Ascending aorta (tissue), 2 donors: ENCODE results near the gene CMIP. TPM values are rescaled to one million over a fixed set of nuclear protein-coding genes. Genes with fewer than 3 reads are reported as not detected.
"Not testable (repeated sequence)": the region's sequence is repeated elsewhere in the genome, so short reads cannot be mapped to it uniquely, and the experiment has no call there.

Experiments used
- DNase-seq, 2 donors: peaks; one replicate each; pipeline ENCODE4 v3.0.0-alpha.2; 2019; ENCODE audit warnings: low spot score in 2 of 2
- H3K27ac ChIP-seq, 2 donors: fragments of 200-600 bp; sonication (generic); one replicate each; pipeline ENCODE4 v1.5.1; 2016 to 2017; ENCODE audit warnings: mild to moderate bottlenecking in 1 of 2
- H3K27me3 ChIP-seq: fragments of 200-600 bp; sonication (generic); one replicate; pipeline ENCODE4 v1.5.1; 2017
- H3K36me3 ChIP-seq, 2 donors: fragments of 200-600 bp; sonication (generic); one replicate each; pipeline ENCODE4 v1.5.1; 2016
- H3K4me1 ChIP-seq, 2 donors: fragments of 200-600 bp; sonication (generic); one replicate each; pipeline ENCODE4 v1.5.1; 2016 to 2017; ENCODE audit warnings: mild to moderate bottlenecking in 1 of 2
- H3K4me3 ChIP-seq, 2 donors: fragments of 200-600 bp; sonication (generic); one replicate each; pipeline ENCODE4 v1.5.1; 2016 to 2017; ENCODE audit warnings: mild to moderate bottlenecking in 1 of 2
- H3K9me3 ChIP-seq, 2 donors: fragments of 200-600 bp; sonication (generic); one replicate each; pipeline ENCODE4 v1.5.1; 2016
- CTCF ChIP-seq, 3 experiments: fragments of 200-600 bp in 2 of 3; fragments of 450-650 bp in 1 of 3; sonication (generic) in 2 of 3; IDR thresholded peaks; one replicate each; pipeline ENCODE4 v1.5.1; 2016 to 2019; ENCODE audit warnings: antibody characterized with exemption in 3 of 3, mild to moderate bottlenecking in 1 of 3, moderate library complexity in 1 of 3
- intact Hi-C: fragments of 100-400 bp; cut with DNase I; formaldehyde crosslinking; loops from one replicate; pipeline ENCODE4 v1.15.1; 2023
- total RNA-seq: library from RNA; depleted of rRNA; stranded (reverse); fragments of >200 nt; gene quantifications from one replicate; pipeline ENCODE4 v1.1.0, GENCODE V29; 2016

The CMIP gene
- total RNA-seq, 1 donor from 2014 or later = 110 TPM

DNA sequence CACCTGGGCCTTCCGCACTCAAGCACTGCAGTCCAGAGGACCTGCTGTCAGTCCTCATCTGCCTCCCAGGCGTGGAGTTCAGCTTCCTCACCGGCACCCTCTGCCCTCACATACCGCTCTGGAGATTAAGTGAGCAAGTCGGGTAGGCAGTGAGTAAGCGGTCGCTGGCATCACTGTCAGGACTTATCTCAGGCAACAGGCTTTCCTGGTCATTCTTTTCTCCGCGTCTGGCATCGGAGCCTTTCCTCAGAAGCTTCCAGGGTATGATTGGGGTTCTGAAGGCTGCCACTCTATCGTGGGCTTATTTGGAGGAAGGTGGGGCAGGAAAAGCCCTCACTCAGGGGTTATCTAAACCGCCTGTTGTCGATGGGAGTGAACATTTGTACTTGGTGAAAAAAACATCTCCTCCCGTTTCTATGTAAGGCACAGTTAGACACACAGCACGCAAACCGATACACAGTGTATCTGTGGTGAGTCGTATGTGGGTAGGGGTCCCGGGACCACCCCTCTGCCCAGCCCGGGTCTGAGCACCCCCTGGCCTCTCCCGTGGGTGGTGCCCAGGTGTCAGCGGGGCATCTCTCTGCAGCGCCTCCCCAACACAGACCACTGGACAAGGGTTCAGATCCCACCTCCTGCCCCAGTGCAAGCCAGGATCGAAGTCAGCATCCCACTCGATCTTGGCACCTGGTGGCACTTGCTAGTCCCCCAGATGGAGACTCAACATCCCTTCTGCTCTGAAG, 242.0 kb downstream of the CMIP start:
- Histone ChIP-seq H3K4me1 (no peaks in the 10 kb centered on the region), H3K4me3 (no peak overlapping the region), H3K9me3 (no peaks in the 10 kb centered on the region), H3K27me3 (no peaks in the 10 kb centered on the region), H3K27ac (no peak overlapping the region), H3K36me3 (no peaks in the 10 kb centered on the region)
- DNase-seq = no peak
- intact Hi-C loops = no loop called here
- no peak for TF ChIP-seq CTCF (IDR thresholded peaks at IDR 0.05)

- H3K27ac ChIP-seq = no peak overlapping the region
- intact Hi-C loops = no loop called here
- no peak for TF ChIP-seq CTCF (IDR thresholded peaks at IDR 0.05)
Observed at GRCh38 chr16:81687131-81687456, 242.5 kb downstream of the CMIP start.

GRCh38 chr16:81688182-81688581, 243.6 kb downstream of the CMIP start:
- Histone ChIP-seq H3K27ac (no peak overlapping the region), H3K4me1 (no peaks in the 10 kb centered on the region), H3K27me3 (no peaks in the 10 kb centered on the region), H3K4me3 (no peak overlapping the region), H3K36me3 (peaks cover 0 to 8% of the 10 kb centered on the region in 2 donors), H3K9me3 (no peaks in the 10 kb centered on the region)
- intact Hi-C loops = no loop called here
- TF ChIP-seq CTCF (IDR thresholded peaks at IDR 0.05) = no peak
- DNase-seq = no peak

More at GRCh38 chr16:81687131-81687456, 242.5 kb downstream of the CMIP start:
- DNase-seq = no peak
- H3K4me1 ChIP-seq = no peaks in the 10 kb centered on the region
- no peaks in the 10 kb centered on the region for H3K36me3 ChIP-seq
- no peak overlapping the region for H3K4me3 ChIP-seq
- no peaks in the 10 kb centered on the region for H3K9me3 ChIP-seq
- H3K27me3 ChIP-seq = no peaks in the 10 kb centered on the region

GRCh38 chr16:81688839-81689238, 244.2 kb downstream of the CMIP start:
- peaks cover 3 to 14% of the 10 kb centered on the region in 2 donors for H3K36me3 ChIP-seq
- H3K27me3 ChIP-seq, H3K9me3 ChIP-seq, H3K4me3 ChIP-seq, intact Hi-C loops, H3K4me1 ChIP-seq, H3K27ac ChIP-seq, DNase-seq: not testable (repeated sequence)

GRCh38 chr16:81692021-81692420, 247.4 kb downstream of the CMIP start:
- TF ChIP-seq CTCF (IDR thresholded peaks at IDR 0.05) = no peak
- Histone ChIP-seq H3K36me3 (peaks cover 7 to 19% of the 10 kb centered on the region in 2 donors), H3K9me3 (no peaks in the 10 kb centered on the region), H3K27me3 (no peaks in the 10 kb centered on the region), H3K4me1 (no peaks in the 10 kb centered on the region), H3K27ac (no peak overlapping the region), H3K4me3 (no peak overlapping the region)
- DNase-seq = no peak
- intact Hi-C loops = no loop called here

GRCh38 chr16:81692571-81692970, 248.0 kb downstream of the CMIP start:
- intact Hi-C loops = no loop called here
- H3K27ac ChIP-seq = no peak overlapping the region

More at GRCh38 chr16:81692571-81692970, 248.0 kb downstream of the CMIP start:
- Histone ChIP-seq H3K4me3 (no peak overlapping the region), H3K9me3 (no peaks in the 10 kb centered on the region), H3K4me1 (no peaks in the 10 kb centered on the region), H3K27me3 (no peaks in the 10 kb centered on the region), H3K36me3 (peaks cover 7 to 19% of the 10 kb centered on the region in 2 donors)
- DNase-seq = no peak
- TF ChIP-seq CTCF (IDR thresholded peaks at IDR 0.05) = no peak
